Measurements from ENCODE around the gene HEATR5B. TPM values are rescaled to one million over a fixed set of nuclear protein-coding genes. Genes with fewer than 3 reads are reported as not detected.
"Not testable (repeated sequence)": the region's sequence is repeated elsewhere in the genome, so short reads cannot be mapped to it uniquely, and the experiment has no call there.

Gene HEATR5B
- total RNA-seq, 1 experiment from 2014 or later, result 18.5 TPM

DNA sequence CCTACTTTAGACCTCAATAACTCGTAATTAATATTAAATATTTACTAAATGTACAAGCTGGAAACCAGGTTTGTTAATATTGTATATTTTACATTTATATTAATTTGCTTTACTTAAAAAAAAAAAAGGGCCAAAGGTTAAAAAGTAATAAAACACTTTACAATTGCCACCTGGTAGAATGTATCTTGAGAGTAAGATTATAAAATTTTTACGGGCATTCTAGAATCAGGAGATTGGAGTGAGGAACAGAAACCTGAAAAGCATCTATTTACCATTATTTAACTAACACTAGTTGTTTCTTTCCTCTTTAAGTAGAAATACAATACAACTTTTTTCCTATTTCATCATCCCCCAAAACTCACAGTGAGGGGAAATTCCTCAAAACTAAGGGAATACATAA is 102.3 kb downstream of the HEATR5B start:
- no peak for DNase-seq (ENCODE audit: low read depth)

DNA sequence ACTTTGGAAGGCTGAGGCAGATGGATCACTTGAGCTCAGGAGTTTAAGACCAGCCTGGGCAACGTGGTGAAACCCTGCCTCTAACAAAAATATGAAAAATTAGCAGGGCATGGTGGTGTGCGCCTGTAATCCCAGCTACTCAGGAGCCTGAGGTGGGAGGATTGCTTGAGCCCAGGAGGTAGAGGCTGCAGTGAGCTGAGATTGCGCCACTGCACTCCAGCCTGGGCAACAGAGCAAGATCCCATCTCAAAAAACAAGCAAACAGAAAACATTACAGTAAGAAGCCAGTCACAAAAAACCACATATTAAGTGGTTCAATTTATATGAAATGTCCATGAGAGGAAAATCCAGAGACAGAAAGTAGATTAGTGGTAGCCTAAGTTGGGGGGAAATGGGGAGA is 105.2 kb downstream of the HEATR5B start:
- DNase-seq (ENCODE audit: low read depth), result not testable (repeated sequence)

DNA sequence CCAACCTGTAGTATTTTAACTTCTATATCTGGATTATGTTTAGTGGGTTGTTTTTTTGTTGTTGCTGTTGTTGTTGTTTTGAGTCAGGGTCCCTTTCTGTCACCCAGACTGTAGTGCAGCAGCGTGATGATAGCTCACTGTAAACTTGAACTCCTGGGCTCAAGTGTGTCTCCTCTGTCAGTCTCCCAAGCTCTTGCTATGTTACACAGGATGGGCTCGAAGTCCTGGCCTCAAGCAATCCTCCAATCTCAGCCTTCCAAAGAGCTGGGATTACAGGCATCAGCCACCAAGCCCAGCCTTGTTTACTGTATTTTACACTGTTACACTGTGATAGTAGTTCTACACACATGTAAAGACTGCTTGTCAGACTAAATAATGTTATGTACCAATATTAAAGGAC is 108.1 kb downstream of the HEATR5B start:
- no peak for DNase-seq (ENCODE audit: low read depth)

DNA sequence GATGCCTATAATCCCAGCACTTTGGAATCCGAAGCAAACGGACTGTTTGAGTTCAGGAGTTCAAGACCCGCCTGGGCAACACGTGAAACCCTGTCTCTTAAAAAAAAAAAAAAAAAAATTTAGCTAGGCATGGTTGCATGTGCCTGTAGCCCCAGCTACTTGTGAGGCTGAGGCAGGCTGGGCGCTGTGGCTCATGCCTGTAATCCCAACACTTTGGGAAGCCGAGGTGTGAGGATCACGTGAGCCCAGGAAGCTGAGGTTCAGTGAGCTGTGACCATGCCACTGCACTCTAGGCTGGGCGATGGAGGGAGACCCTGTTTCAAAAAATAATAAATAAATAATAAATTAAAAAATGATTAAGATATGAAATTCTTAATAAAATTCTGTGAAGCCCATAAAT is 108.9 kb downstream of the HEATR5B start:
- DNase-seq (ENCODE audit: low read depth), result no peak

GRCh38 chr2:36973320-36973719 is 110.9 kb downstream of the HEATR5B start:
- DNase-seq (ENCODE audit: low read depth), result no peak

DNA sequence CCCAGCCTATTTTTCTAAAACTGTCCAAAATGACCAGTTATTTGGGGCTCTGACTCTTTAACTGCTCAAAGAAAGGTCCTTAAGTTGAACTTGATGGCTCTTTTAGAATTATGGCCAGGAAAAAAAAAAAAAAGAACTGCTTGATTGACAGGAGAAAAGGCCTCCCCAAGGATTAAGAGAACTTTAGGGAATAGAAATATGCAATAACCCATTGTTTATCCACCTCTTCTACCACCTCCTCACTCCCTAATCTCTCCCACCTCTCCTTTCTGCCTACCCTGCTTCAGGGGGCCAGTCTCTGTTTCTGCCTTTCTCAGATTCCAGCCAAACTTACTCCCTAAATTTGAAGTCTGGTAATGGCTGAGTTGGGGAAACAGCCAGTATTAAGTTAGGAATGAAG is 112.2 kb downstream of the HEATR5B start:
- no peak for DNase-seq (ENCODE audit: low read depth)

DNA sequence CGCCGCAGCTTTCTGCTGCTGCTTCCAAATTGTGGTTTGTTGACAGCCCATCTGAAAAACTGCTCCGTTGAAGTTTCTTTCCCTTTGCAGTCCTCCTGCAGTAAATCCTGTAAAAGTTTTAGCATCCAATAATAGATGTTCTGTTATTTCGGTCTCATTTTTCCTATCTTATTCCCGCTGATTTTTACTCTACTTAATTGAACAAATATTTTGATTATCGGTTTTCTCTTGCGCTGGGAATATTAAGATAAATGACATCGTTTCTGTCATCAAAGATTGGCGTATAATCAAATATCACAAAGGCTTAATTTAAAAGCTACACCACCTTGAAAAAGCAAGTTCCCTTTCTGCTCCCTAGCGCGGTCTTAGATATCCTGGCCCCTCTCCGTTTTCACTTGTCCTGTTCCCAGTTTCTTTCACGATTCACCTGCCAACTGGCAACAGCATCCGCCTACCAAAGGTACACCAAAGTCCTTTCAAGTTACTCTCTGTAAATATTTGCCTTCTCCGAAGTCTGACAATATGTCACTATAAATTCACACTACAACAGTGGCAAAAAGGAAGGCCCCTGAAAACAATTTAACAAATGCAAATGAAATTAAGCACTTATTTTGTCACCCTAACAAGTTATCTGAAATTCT is 116.8 kb downstream of the HEATR5B start:
- no peak for DNase-seq (ENCODE audit: low read depth)

DNA sequence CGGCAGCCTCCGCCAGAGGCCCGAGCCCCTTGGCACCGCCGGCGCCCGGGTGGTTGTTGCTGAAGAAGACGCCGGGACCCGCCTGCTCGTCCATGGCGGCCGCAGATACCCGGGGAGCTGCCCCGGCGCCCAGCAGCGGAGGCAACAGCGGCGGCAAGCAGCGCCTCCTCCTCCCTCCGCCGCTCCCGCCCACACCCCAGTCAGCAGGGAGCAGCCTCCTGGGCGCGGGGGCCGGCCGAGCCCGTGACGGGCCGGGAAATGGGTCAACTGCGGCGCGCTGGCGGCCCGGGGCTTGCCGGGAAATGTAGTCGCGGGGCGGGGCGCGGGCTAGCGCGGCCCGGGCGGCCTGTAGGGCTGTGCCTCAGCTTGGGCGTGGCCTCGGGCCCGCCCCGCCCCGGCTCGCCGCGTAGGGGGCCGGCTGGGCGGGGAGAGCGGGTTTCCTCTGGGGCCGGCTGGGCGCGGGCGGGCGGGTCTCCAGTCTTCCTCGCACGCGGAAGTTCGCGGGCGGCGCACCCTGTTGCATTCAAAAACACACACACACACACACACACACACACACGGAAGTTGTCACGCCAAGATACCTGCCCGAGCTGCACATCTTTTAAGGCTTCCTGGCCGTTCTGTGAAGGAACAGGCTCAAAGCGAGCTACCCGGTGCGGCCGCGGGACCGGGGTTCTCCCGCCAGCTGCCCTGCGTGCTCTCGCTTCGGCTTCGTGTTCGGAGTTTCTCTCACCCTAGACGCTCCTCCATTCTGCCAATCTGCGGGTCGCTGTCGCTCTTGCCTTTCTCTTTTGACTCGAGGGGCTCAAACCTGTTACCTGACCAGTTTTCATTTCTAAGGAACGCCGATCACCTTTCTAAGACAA is 117.6 kb downstream of the HEATR5B start, which contains the start of gene STRN:
STRN (minus strand) TSS at position 167 of the 866 bp plus-strand sequence; CDS start at position 94, 73 bp downstream.
- DNase-seq (ENCODE audit: low read depth), result peak; percentile 99

DNA sequence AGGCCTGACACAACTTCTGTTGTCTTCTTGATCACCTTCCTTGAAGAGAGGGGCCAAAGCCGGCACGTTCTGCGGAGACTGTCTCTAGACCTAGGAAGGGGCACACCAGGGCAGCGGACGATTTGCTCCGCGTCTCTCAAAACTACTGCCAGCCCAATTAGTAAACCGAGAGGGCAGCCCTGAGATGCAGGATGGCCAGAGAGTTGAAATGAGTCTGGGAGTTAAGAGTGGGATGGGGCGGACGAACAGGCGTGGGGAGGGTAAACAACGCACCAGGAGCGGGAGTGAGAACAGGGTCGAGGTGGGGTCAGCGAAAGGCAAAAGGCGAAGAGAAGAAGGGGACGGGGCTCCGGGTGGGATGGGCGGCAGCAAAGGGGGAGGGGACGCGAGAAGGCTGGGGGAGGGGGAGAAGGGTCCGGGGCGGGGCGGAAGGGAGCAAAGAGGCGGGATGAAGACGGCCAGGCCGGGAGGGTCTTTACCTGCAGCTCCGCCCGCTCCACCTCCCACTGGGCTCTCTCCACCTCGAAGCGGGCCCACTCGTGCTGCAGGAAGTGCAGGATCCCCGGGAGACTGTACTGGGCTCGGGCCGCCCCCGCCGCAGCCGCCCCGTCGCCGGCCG is 118.3 kb downstream of the HEATR5B start:
- DNase-seq (ENCODE audit: low read depth), result peak; percentile 28

- DNase-seq (ENCODE audit: low read depth), result no peak
These were observed 119.0 kb downstream of the HEATR5B start for GRCh38 chr2:36965206-36965605.

DNA sequence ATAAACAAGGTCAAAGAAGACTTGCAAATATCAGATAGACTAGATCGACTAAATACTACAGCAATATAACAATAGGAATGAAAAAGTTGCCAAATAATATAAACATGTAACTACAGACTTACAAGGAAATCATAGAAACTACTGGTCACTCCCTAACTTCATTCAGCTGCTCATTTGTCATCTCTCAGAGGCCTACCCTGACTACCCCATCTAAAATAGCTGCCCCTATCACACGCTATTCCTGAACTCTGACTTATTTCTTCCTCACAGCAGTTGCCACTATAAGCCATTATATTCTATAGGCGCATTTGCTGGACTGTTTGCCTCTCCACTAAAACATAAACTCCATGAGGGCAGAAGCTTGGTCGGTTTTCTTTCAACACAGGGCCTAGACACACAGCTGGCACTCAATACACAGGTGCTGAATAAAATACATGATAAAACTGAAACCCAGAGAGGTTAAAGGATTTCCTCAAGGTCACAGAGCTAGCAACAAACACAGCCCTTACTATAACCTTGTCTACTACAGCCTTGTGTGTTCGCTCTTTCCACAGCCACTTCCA is 119.6 kb downstream of the HEATR5B start:
- DNase-seq (ENCODE audit: low read depth), result no peak

GRCh38 chr2:36963734-36964133 is 120.4 kb downstream of the HEATR5B start:
- DNase-seq (ENCODE audit: low read depth), result no peak

DNA sequence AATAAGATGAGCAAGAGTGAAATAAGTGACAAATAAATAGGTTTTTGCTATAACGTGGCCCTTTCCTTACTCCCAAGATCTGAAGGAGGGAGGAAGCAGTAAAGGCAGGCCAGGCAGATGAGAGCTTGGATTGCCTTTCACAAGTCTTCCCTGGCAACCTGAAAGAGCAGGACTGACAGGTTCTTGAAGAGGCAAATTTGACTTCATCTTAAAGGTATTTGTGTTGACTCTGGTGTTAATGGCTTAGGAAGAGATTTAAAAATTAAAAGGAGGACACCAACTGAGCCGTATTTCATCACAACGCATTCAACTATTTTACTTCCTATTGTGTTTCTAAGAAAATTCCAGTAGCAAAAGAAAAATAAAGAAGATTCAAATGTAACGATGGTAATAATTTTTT is 121.1 kb downstream of the HEATR5B start:
- DNase-seq (ENCODE audit: low read depth), result no peak

DNA sequence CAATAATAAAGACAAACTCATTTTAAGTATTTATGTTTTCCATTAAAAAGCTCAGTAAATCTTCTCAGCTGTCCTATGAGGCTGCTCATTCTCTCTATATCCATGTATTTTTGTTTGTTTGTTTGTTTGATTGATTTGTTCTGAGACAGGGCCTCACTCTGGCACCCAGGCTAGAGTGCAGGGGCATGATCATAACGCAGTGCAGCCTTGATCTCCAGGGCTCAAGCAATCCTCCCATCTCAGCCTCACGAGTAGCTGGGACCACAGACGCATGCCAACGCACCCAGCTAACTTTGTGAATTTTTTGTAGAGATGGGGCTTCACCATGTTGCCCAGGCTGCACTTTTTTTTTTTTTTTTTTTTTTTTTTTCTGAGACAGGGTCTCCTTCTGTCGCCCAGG is 123.4 kb downstream of the HEATR5B start:
- no peak for DNase-seq (ENCODE audit: low read depth)

DNA sequence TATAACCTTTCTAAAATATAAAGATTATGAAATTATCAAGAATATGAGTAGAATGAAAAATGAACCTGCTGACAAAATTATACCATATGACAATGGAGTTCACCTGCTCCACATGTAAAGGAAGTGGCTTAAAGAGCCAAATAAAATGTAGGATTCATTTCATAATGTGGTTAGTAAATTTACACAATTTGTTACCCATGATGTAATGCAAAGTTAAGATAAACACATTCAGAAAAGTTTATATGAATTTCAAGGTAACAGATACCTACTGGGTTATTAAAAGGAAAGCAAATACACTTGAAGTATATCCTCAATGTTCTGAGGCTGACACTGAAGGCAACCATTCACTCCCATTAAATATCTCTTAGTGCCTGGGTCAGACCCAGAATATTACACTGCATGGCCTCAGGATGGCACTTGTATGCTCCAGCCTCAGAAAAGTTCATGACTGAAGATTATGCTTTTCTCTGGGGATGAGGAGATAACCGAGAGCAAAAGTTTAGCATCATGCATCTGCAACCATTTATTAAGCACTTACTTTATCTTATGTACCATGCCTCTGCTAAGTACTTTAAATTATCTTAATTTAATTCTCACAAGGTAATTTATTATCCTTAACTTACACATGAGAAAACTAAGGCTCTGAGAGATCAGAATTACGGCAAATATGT is 124.0 kb downstream of the HEATR5B start:
- no peak for DNase-seq (ENCODE audit: low read depth)

DNA sequence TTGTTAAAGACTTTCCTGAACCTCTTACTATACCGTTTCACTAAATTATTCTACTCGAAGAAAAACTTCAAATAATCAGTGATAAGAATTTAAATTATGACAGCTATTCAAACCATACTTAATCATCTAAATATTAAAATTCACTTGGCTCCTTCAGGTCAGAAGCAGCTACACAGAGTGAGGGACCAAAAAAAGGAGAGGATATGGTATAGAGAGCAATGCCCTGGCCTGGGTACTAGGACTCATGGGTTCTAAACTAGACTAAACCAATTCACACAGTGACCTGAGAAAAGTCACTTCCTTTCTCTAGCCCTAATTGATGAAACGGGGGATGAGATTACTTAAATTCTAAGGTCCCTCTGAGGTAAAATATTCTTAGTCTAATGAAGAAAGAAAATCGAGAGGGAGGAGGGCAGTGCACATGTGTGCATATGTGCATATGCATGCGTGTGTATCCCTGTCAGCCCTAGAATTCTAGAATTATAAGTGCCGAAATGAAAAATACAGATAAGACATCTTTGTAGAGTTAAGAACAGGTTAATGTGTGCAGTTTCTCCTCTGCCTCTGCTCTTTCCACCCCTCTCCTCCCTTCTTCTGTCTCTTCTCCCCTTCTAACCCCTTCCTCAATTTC is 129.1 kb downstream of the HEATR5B start:
- DNase-seq (ENCODE audit: low read depth), result no peak

DNA sequence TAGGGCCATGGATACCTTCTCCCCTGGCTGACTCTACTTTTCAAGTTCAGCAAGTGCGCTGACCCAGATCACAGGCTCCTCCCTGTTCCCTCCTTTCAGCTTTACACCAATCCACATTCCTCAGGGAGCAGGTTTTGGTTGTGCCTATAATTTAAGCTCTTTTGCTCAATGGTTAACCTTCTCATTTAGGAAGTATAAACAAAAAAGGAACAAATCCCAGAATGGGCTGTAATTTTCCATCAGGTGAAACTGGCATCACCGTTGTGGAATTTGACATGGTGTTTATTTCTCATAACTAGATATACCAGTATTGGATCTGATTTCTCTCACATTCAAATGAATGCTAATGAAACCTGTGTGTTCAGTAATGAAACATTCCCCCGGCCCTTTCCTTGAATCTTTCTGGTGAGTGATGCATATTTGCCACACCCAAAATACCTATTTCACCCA is 131.4 kb downstream of the HEATR5B start:
- no peak for DNase-seq (ENCODE audit: low read depth)

- peak; percentile 38 for DNase-seq (ENCODE audit: low read depth)
These were observed 132.6 kb downstream of the HEATR5B start for GRCh38 chr2:36951574-36951973.

- no peak for DNase-seq (ENCODE audit: low read depth)
These were observed 133.1 kb downstream of the HEATR5B start for GRCh38 chr2:36951027-36951518.

DNA sequence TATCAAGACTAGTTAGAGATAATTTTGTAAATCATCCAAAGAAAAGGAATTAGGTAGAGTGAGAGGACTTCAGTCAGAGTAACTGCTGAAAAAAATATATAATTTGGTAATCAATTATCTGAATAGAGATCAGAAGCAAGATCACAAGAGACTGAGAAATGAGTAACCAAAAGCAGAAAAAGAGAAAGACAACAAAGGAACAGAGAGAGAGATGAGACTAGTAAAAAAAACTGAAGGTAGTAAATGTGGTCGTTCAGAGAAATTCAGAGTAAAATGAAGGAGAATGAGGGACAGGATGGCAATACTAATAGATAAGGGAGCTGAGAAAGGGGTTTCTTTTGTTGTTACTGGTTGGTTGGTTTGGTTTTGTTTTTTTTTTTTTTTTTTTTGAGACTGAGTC is 134.3 kb downstream of the HEATR5B start:
- DNase-seq (ENCODE audit: low read depth), result no peak

DNA sequence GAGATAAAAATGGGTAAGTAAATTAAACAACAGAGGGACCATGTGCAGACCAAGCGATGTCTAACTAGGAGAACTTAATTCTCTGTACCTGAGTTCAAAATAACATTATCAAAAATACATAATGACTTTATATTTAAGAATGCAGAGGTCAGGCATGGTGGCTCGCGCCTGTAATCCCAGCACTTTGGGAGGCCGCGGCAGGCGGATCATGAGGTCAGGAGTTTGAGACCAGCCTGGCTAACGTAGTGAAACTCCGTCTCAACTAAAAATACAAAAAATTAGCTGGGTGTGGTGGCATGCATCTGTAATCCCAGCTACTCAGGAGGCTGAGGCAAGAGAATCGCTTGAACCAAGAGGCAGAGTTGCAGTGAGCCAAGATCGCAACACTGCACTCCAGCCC is 138.9 kb downstream of the HEATR5B start:
- DNase-seq (ENCODE audit: low read depth), result not testable (repeated sequence)
